ENCODE measurements around the gene EFHC1. TPM values are rescaled to one million over a fixed set of nuclear protein-coding genes. Genes with fewer than 3 reads are reported as not detected.

EFHC1 gene
- total RNA-seq, 1 experiment from 2014 or later, result 12.4 TPM

DNA sequence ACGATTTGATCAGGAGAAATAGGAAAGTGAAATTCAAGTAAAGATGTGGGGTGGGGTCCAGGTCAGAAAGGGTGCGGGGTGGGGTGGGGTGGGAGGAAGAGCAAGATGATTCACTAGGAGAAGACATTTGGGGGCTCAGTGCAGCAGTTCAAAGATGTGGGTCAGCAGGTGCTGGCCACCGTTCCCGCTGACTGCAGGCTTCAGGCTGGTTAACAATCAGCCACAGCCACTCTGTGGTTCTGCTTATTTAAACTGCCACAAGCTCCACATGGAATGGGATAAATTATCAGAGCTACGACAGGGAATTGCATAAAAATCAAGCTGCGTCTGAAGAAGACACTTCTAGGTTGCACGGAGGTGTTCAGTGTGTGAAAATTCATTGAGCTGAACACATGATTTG, 107.3 kb downstream of the EFHC1 start:
- POLR2A ChIA-PET, result no interaction called here
- TF ChIP-seq CBX3 (IDR thresholded peaks at IDR 0.05; ENCODE audit: low read depth), result no peak
- no peak for TF ChIP-seq EGR1 (IDR thresholded peaks at IDR 0.05; ENCODE audit: low read depth)
- TF ChIP-seq RAD21 (IDR thresholded peaks at IDR 0.05; ENCODE audit: low read depth), result no peak
- TF ChIP-seq, protein P1, sequence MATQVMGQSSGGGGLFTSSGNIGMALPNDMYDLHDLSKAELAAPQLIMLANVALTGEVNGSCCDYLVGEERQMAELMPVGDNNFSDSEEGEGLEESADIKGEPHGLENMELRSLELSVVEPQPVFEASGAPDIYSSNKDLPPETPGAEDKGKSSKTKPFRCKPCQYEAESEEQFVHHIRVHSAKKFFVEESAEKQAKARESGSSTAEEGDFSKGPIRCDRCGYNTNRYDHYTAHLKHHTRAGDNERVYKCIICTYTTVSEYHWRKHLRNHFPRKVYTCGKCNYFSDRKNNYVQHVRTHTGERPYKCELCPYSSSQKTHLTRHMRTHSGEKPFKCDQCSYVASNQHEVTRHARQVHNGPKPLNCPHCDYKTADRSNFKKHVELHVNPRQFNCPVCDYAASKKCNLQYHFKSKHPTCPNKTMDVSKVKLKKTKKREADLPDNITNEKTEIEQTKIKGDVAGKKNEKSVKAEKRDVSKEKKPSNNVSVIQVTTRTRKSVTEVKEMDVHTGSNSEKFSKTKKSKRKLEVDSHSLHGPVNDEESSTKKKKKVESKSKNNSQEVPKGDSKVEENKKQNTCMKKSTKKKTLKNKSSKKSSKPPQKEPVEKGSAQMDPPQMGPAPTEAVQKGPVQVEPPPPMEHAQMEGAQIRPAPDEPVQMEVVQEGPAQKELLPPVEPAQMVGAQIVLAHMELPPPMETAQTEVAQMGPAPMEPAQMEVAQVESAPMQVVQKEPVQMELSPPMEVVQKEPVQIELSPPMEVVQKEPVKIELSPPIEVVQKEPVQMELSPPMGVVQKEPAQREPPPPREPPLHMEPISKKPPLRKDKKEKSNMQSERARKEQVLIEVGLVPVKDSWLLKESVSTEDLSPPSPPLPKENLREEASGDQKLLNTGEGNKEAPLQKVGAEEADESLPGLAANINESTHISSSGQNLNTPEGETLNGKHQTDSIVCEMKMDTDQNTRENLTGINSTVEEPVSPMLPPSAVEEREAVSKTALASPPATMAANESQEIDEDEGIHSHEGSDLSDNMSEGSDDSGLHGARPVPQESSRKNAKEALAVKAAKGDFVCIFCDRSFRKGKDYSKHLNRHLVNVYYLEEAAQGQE (IDR thresholded peaks at IDR 0.05; ENCODE audit: low read depth), result no peak
- TF ChIP-seq YY1 (IDR thresholded peaks at IDR 0.05; ENCODE audit: extremely low read depth, insufficient replicate concordance, low read depth, low read length), result no peak
- TF ChIP-seq ELF1 (IDR thresholded peaks at IDR 0.05; ENCODE audit: borderline replicate concordance, low read depth), result no peak
- TF ChIP-seq POLR2A (IDR thresholded peaks at IDR 0.05; ENCODE audit: borderline replicate concordance, extremely low read depth, insufficient read depth, insufficient read length), result no peak
- no peak overlapping the region for H3K27ac ChIP-seq (ENCODE audit: low read depth, low read length)
- no peak overlapping the region for H2AFZ ChIP-seq (ENCODE audit: low read depth, low read length, poor library complexity, severe bottlenecking)
- RAD21 ChIA-PET (ENCODE audit: low non-redundant PET in 1 of 2, low total read pairs in 2 of 2, uncharacterized antibody in 2 of 2, unreplicated experiment in 2 of 2), result no interaction called here
- H3K4me1 ChIP-seq (ENCODE audit: control insufficient read depth in 1 of 2, insufficient read depth in 2 of 2, low read length in 2 of 2), result peaks cover 12 to 19% of the 10 kb centered on the region in 2 experiments; a peak in 3 of 4 replicates
- ATAC-seq, result no peak
- H3K79me2 ChIP-seq (ENCODE audit: insufficient read depth, low read length), result no peaks in the 10 kb centered on the region; the same call in 1 of the 2 replicates
- intact Hi-C loops (cut with micrococcal nuclease), result no loop called here
- no peaks in the 10 kb centered on the region for H4K20me1 ChIP-seq (ENCODE audit: insufficient read depth)
- no peak overlapping the region for H3K4me3 ChIP-seq (replicated peaks in 1 of 2; ENCODE audit: low read depth in 1 of 2, low read length in 2 of 2)
- CTCF ChIA-PET, result no interaction called here
- no peaks in the 10 kb centered on the region for H3K9me2 ChIP-seq (ENCODE audit: insufficient read depth)
- no peaks in the 10 kb centered on the region for H3K9me3 ChIP-seq (ENCODE audit: control insufficient read depth in 1 of 2, insufficient read depth in 1 of 2, low read depth in 1 of 2, low read length in 2 of 2)
- BruUV-seq (replicated peaks), result no TSS peak
- no peaks in the 10 kb centered on the region for H3K36me3 ChIP-seq (ENCODE audit: control insufficient read depth in 1 of 2, insufficient read depth in 2 of 2, low read length in 2 of 2)
- no peak overlapping the region for H3K9ac ChIP-seq (ENCODE audit: low read length)
- no peak overlapping the region for H3K4me2 ChIP-seq (ENCODE audit: low read length)
- no peak for DNase-seq (ENCODE audit: low read depth, low spot score)
- H3K27me3 ChIP-seq (ENCODE audit: insufficient read depth, low read length), result no peaks in the 10 kb centered on the region

DNA sequence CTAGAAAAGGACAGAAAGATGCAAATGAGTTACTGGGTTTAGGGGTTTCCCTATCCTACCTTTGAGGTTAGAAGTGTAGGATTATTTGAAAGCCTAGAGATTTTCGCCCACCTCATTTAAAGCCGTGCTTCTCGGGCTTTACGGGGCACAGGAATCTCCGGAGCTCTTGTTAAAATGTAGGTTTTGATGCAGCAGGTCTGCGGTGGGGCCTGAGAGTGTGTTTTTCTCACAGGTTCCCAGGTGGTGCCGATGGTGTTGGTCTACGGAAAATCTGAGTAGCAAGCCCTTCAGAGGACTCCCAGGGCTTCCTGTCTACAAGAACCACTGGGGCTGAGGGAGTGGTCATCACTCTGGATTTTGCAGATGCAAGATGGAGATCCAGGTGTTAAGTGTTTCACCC, 109.2 kb downstream of the EFHC1 start:
- intact Hi-C loops (cut with micrococcal nuclease), result no loop called here
- H3K36me3 ChIP-seq (ENCODE audit: control insufficient read depth in 1 of 2, insufficient read depth in 2 of 2, low read length in 2 of 2), result no peaks in the 10 kb centered on the region
- H3K79me2 ChIP-seq (ENCODE audit: insufficient read depth, low read length), result no peaks in the 10 kb centered on the region
- H4K20me1 ChIP-seq (ENCODE audit: insufficient read depth), result no peaks in the 10 kb centered on the region
- H3K4me3 ChIP-seq (replicated peaks in 1 of 2; ENCODE audit: low read depth in 1 of 2, low read length in 2 of 2), result no peak overlapping the region
- BruUV-seq (replicated peaks), result no TSS peak
- H3K4me2 ChIP-seq (ENCODE audit: low read length), result no peak overlapping the region
- H3K9me3 ChIP-seq (ENCODE audit: control insufficient read depth in 1 of 2, insufficient read depth in 1 of 2, low read depth in 1 of 2, low read length in 2 of 2), result no peaks in the 10 kb centered on the region
- H3K9ac ChIP-seq (ENCODE audit: low read length), result no peak overlapping the region
- H2AFZ ChIP-seq (ENCODE audit: low read depth, low read length, poor library complexity, severe bottlenecking), result no peak overlapping the region
- no peaks in the 10 kb centered on the region for H3K27me3 ChIP-seq (ENCODE audit: insufficient read depth, low read length)
- no peak for DNase-seq (ENCODE audit: low read depth, low spot score)
- ChIA-PET CTCF (no interaction called here), RAD21 (ENCODE audit: low non-redundant PET in 1 of 2, low total read pairs in 2 of 2, uncharacterized antibody in 2 of 2, unreplicated experiment in 2 of 2) (no interaction called here), POLR2A (no interaction called here)
- H3K4me1 ChIP-seq (ENCODE audit: control insufficient read depth in 1 of 2, insufficient read depth in 2 of 2, low read length in 2 of 2), result peaks cover 0 to 6% of the 10 kb centered on the region in 2 experiments; a peak in 1 of 4 replicates
- H3K27ac ChIP-seq (ENCODE audit: low read depth, low read length), result no peak overlapping the region
- H3K9me2 ChIP-seq (ENCODE audit: insufficient read depth), result no peaks in the 10 kb centered on the region
- ATAC-seq, result no peak
- no peak for TF ChIP-seq ZFX (IDR thresholded peaks at IDR 0.05)
- TF ChIP-seq TCF7L2 (IDR thresholded peaks at IDR 0.05; ENCODE audit: borderline replicate concordance, extremely low read depth, insufficient read depth, insufficient read length), result no peak
- TF ChIP-seq ZNF274 (IDR thresholded peaks at IDR 0.05; ENCODE audit: low read depth, low read length), result no peak
- TF ChIP-seq POLR2AphosphoS5 (IDR thresholded peaks at IDR 0.05; ENCODE audit: low read depth, low read length), result no peak
- no peak for TF ChIP-seq ELF1 (IDR thresholded peaks at IDR 0.05; ENCODE audit: borderline replicate concordance, low read depth)
- TF ChIP-seq, protein P1 (IDR thresholded peaks at IDR 0.05; ENCODE audit: low read depth), result no peak

Measured in HCT116 (cell line).